ENCODE results near the gene C2CD2L.
"Not testable (repeated sequence)": the region's sequence is repeated elsewhere in the genome, so short reads cannot be mapped to it uniquely, and the experiment has no call there.

C2CD2L gene

GRCh38 chr11:119153049-119153818 lies 46.1 kb downstream of the C2CD2L start:
- DNase-seq = no peak

GRCh38 chr11:119154178-119154577 lies 47.0 kb downstream of the C2CD2L start:
- DNase-seq = no peak

GRCh38 chr11:119155733-119156492 lies 48.8 kb downstream of the C2CD2L start:
- DNase-seq = no peak

- DNase-seq = no peak
Observed at GRCh38 chr11:119156496-119156895, 49.4 kb downstream of the C2CD2L start.

GRCh38 chr11:119157063-119157462 lies 49.9 kb downstream of the C2CD2L start:
- no peak for DNase-seq

- no peak for DNase-seq
Observed at GRCh38 chr11:119158467-119158866, 51.3 kb downstream of the C2CD2L start.

- no peak for DNase-seq
Observed at GRCh38 chr11:119160151-119160550, 53.0 kb downstream of the C2CD2L start.

- DNase-seq = no peak
Observed at GRCh38 chr11:119161871-119162270, 54.7 kb downstream of the C2CD2L start.

GRCh38 chr11:119166368-119167076 lies 59.4 kb downstream of the C2CD2L start:
- DNase-seq = no peak

- not testable (repeated sequence) for DNase-seq
Observed at GRCh38 chr11:119167077-119167458, 59.9 kb downstream of the C2CD2L start.

- DNase-seq = no peak
Observed at GRCh38 chr11:119167933-119168332, 60.8 kb downstream of the C2CD2L start.
